A673 (cell line): Measurements from ENCODE around the gene MLC1. TPM values are rescaled to one million over a fixed set of nuclear protein-coding genes. Genes with fewer than 3 reads are reported as not detected.

Source experiments
- BruUV-seq: library from RNA; stranded (reverse); fragments of 400-500 nt; replicated peaks from 2 replicates; lab custom pipeline; 2021; lab: Mats Ljungman, UMichigan
- CTCF ChIA-PET: fragments of 300-600 bp; sonication (Branson Sonifier 250); formaldehyde crosslinking; loops from one replicate; lab custom pipeline; 2022; ENCODE audit warnings: antibody characterized with exemption; lab: Charles Lee
- POLR2A ChIA-PET: fragments of 300-600 bp; sonication (Branson Sonifier 250); formaldehyde crosslinking; loops from one replicate; lab custom pipeline; 2022; ENCODE audit warnings: antibody characterized with exemption; ENCODE audit not compliant: low non-redundant PET; lab: Charles Lee
- DNase-seq: peaks from one replicate; pipeline ENCODE4 v3.0.0-alpha.2; 2015; ENCODE audit warnings: low spot score
- H3K27ac ChIP-seq: fragments of 200-600 bp; sonication (generic); 2 replicates; pipeline ENCODE4 v1.5.1; 2016; ENCODE audit warnings: mixed run types, low read depth, mild to moderate bottlenecking, mixed read lengths, antibody characterized with exemption, low read length; ENCODE audit not compliant: poor library complexity, severe bottlenecking
- H3K27me3 ChIP-seq: fragments of 200-600 bp; sonication (generic); replicated peaks from 2 replicates; pipeline ENCODE4 v1.6.1; 2017; ENCODE audit warnings: mixed run types, low read depth, mild to moderate bottlenecking, mixed read lengths, antibody characterized with exemption, low read length; ENCODE audit not compliant: insufficient read depth, poor library complexity
- H3K36me3 ChIP-seq: fragments of 200-600 bp; sonication (generic); 2 replicates; pipeline ENCODE4 v1.6.1; 2016; ENCODE audit warnings: mixed run types, mild to moderate bottlenecking, mixed read lengths, antibody characterized with exemption, low read length; ENCODE audit not compliant: insufficient read depth, poor library complexity, severe bottlenecking
- H3K4me1 ChIP-seq: fragments of 200-600 bp; sonication (generic); 2 replicates; pipeline ENCODE4 v1.6.1; 2017; ENCODE audit warnings: mixed run types, mild to moderate bottlenecking, mixed read lengths, antibody characterized with exemption, low read length; ENCODE audit not compliant: insufficient read depth, poor library complexity, severe bottlenecking
- H3K4me3 ChIP-seq: fragments of 200-600 bp; sonication (generic); 2 replicates; pipeline ENCODE4 v1.5.1; 2016; ENCODE audit warnings: low read depth, mixed run types, mild to moderate bottlenecking, mixed read lengths, low read length; ENCODE audit not compliant: poor library complexity, severe bottlenecking
- H3K9me3 ChIP-seq: fragments of 200-600 bp; sonication (generic); 2 replicates; pipeline ENCODE4 v1.6.1; 2016; ENCODE audit warnings: mixed run types, low read depth, mild to moderate bottlenecking, mixed read lengths, antibody characterized with exemption, low read length; ENCODE audit not compliant: poor library complexity, severe bottlenecking
- EZH2 ChIP-seq: fragments of 200-600 bp; sonication (generic); IDR thresholded peaks from 2 replicates; pipeline ENCODE4 v1.6.1; 2017; ENCODE audit warnings: borderline replicate concordance, low read depth, mild to moderate bottlenecking, mixed read lengths, antibody characterized with exemption, low read length; ENCODE audit not compliant: poor library complexity, severe bottlenecking
- intact Hi-C: fragments of 100-400 bp; cut with micrococcal nuclease; formaldehyde crosslinking; loops from one replicate; pipeline ENCODE4 v1.10.0; 2022; ENCODE audit not compliant: unreplicated experiment
- total RNA-seq: library from RNA; stranded (reverse); gene quantifications from 2 replicates; pipeline ENCODE4 v1.2.3, GENCODE V29; 2021
- TF ChIP-seq, protein P1 (sequence below): fragments of 300-800, 200-600 bp; sonication (generic); conservative IDR thresholded peaks from 2 replicates; pipeline ENCODE4 v1.5.1; 2017; ENCODE audit warnings: low read depth, mild to moderate bottlenecking, antibody characterized with exemption, low read length, moderate library complexity, mixed read lengths

Gene MLC1
- total RNA-seq, 1 experiment from 2014 or later: 0.75 TPM

DNA sequence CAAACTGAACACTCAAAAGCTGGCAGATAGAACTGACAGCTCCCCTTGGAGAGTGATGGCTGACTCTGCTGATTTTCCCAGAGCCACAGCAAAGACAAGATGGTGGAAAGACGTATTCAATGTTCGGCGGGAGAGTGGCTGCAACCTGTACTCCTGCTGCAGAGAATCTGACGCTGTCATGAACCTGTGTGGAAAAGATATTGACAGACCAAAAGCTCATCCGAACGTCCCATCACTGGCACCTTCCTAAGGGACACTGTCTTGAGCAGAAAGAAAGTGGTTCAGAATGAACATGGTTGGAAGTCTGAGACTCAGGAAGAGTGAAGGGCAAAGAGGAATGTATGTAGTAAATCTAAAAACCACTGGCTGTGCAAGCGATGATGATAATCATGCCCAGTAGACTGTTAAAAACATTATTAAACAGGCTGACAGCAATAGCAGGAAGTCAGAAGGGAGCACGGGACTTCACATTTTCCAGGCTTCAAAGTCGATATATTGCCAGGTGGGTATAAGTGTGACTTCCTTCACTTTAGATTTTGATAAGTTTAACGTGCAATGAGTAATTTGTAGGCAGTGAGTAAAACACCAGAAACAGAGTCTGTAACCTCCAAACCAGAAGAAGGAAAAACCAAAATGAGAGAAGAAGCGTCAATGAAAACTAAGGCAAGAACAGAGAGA is 66.5 kb downstream of the MLC1 start:
- H3K9me3 ChIP-seq: peaks cover 4% of the 10 kb centered on the region
- ChIA-PET POLR2A (no interaction called here), CTCF (no interaction called here)
- peaks cover 6% of the 10 kb centered on the region for H3K4me1 ChIP-seq
- H3K27ac ChIP-seq: no peak overlapping the region
- no peak for DNase-seq
- no peak overlapping the region for H3K4me3 ChIP-seq
- no peaks in the 10 kb centered on the region for H3K36me3 ChIP-seq
- intact Hi-C loops: no loop called here
- TF ChIP-seq EZH2: no peak
- TF ChIP-seq, protein P1, sequence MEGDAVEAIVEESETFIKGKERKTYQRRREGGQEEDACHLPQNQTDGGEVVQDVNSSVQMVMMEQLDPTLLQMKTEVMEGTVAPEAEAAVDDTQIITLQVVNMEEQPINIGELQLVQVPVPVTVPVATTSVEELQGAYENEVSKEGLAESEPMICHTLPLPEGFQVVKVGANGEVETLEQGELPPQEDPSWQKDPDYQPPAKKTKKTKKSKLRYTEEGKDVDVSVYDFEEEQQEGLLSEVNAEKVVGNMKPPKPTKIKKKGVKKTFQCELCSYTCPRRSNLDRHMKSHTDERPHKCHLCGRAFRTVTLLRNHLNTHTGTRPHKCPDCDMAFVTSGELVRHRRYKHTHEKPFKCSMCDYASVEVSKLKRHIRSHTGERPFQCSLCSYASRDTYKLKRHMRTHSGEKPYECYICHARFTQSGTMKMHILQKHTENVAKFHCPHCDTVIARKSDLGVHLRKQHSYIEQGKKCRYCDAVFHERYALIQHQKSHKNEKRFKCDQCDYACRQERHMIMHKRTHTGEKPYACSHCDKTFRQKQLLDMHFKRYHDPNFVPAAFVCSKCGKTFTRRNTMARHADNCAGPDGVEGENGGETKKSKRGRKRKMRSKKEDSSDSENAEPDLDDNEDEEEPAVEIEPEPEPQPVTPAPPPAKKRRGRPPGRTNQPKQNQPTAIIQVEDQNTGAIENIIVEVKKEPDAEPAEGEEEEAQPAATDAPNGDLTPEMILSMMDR: no peak
- no TSS peak for BruUV-seq
- no peaks in the 10 kb centered on the region for H3K27me3 ChIP-seq

DNA sequence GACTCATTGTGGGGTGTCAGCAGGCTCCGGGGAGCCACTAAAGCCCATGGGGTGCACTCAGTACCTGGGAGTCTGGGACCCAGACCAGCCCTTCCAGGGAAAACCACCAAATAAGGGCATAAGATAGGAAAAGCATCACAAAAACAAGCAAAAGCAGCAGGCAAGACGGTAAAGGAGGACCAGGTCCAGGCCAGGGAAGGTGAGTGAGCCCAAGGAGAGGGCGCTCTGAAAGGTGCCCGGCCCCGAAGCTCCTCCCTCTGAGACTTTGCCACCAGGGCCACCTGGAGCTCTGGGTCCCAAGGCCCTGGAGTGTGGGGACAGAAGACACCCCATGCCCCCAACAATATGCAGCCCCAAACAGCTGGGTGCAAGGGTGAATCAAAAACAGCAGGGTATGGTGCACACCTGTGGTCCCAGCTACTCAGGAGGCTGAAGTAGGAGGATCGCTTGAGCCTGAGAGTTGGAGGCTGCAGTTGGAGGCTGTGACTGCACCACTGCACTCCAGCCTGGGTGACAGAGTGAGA is 67.5 kb downstream of the MLC1 start:
- Histone ChIP-seq H3K9me3 (peaks cover 4% of the 10 kb centered on the region), H3K27me3 (no peaks in the 10 kb centered on the region), H3K4me3 (no peak overlapping the region), H3K4me1 (peaks cover 6% of the 10 kb centered on the region), H3K36me3 (no peaks in the 10 kb centered on the region), H3K27ac (no peak overlapping the region)
- no TSS peak for BruUV-seq
- intact Hi-C loops: no loop called here
- ChIA-PET CTCF (no interaction called here), POLR2A (no interaction called here)
- no peak for TF ChIP-seq EZH2
- TF ChIP-seq, protein P1: no peak
- no peak for DNase-seq

DNA sequence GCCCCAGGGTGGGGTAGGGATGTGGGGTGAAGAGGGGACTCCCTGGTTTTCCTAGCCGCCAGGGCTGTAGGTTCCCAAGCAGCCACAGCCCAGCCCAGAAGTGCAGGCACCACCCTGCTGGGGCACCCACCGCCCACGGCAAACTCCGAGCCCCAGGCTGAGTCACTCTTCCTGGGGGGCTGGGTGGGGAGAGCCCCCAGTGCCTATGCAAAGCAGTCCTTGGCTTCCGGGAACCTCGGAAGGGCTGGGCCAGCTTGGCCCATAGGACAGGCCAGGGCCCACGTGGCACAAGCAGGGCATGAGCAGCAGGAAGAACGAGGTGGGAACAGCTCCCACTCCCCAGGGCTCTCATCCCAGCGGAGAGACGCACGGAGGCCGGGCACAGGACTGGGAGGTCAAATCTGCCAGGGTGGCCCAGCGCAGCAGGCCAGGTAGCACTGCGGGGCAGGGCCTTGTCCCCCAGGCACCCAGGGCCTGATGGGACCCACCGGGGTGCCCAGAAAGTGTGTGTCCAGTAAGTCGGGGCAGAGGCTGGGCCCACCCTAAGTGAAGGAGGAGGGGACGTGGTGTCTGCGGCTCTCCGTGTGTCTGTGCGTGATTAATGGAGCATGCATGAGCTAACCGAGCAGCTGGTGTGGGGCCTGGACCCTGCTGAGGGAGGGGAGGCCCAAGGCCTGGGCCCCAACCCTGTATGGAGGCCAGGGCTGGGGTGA is 68.1 kb downstream of the MLC1 start:
- DNase-seq: no peak
- no peak for TF ChIP-seq EZH2
- TF ChIP-seq, protein P1: no peak
- Histone ChIP-seq H3K27ac (no peak overlapping the region), H3K27me3 (no peaks in the 10 kb centered on the region), H3K4me3 (no peak overlapping the region), H3K4me1 (peaks cover 6% of the 10 kb centered on the region), H3K36me3 (no peaks in the 10 kb centered on the region), H3K9me3 (peaks cover 4% of the 10 kb centered on the region)
- intact Hi-C loops: no loop called here
- ChIA-PET CTCF (no interaction called here), POLR2A (no interaction called here)
- BruUV-seq: no TSS peak
